ENCODE measurements around the gene APOBEC3B. TPM values are rescaled to one million over a fixed set of nuclear protein-coding genes. Genes with fewer than 3 reads are reported as not detected.
"Not testable (repeated sequence)": the region's sequence is repeated elsewhere in the genome, so short reads cannot be mapped to it uniquely, and the experiment has no call there.

APOBEC3B gene
- total and polyA plus RNA-seq, 2 experiments from 2014 or later = 4.1 to 10.6 TPM

DNA sequence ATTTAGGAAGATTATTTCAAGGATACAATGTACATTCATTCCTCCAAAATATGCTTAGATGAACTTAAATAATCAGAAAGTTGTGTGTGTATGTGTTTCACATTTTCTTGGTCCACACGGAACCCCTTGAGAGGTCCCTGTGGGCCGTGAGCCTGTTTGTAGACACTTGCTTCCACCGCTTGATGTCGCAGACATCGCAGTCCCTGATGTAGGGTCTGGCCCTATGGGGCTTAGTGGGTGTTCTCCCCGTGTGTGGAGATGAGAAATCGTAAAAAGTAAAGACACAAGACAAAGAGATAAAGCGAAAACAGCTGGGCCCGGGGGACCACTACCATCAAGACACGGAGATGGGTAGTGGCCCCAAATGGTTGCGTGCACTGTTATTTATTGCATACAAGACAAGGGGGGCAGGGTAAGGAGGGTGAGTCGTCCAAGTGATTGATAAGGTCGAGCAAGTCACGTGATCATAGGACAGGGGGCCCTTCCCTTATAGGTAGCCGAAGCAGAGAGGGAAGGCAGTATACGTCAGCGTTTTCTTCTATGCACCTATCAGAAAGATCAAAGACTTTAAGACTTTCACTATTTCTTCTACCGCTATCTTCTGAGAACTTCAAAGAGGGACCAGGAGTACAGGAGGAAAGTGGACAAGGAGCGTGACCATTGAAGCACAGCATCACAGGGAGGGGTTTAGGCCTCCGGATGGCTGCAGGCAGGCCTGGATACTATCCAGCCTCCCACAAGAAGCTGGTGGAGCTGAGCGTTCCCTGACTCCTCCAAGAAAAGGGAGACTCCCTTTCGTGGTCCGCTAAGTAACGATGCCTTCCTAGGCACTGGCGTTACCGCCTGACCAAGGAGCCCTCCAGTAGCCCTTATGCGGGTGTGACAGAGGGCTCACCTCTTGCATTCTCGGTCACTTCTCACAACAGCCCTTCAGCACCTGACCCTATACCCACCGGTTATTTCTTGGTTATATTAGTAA is 30.7 kb downstream of the APOBEC3B start:
- Histone ChIP-seq H3F3A (ENCODE audit: insufficient read depth) (no peaks in the 10 kb centered on the region), H3K9ac (no peak overlapping the region), H3K36me3 (ENCODE audit: low read depth) (no peaks in the 10 kb centered on the region), H3K9me2 (ENCODE audit: insufficient read depth) (no peaks in the 10 kb centered on the region), H3K4me3 (no peak overlapping the region), H3K27ac (no peak overlapping the region), H4K20me1 (ENCODE audit: insufficient read depth) (no peaks in the 10 kb centered on the region), H2AFZ (no peak overlapping the region), H3K4me2 (ENCODE audit: unreplicated experiment) (no peak overlapping the region), H3K27me3 (replicated peaks; ENCODE audit: insufficient read depth) (no peaks in the 10 kb centered on the region), H3K9me3 (ENCODE audit: low read depth) (no peaks in the 10 kb centered on the region), H3K4me1 (ENCODE audit: insufficient read depth) (no peaks in the 10 kb centered on the region), H3K79me2 (ENCODE audit: insufficient read depth) (peaks cover 23% of the 10 kb centered on the region)
- in situ Hi-C loops (cut with MboI) = loop anchor here (10.0 to 25.0 kb wide), 2 partner anchors 112 to 299 kb away; partner anchors contain the start of gene RPL3
- TF ChIP-seq EZH2phosphoT487 (IDR thresholded peaks at IDR 0.05; ENCODE audit: insufficient read depth, low read depth) (no peak), EZH2 (IDR thresholded peaks at IDR 0.05; ENCODE audit: insufficient read depth, poor library complexity, severe bottlenecking) (no peak)
- no peak for DNase-seq
- WGBS, 2 experiments (ENCODE audit: low coverage in 1 of 2, low lambda C conversion rate in 2 of 2, missing lambda C conversion rate in 2 of 2) = 78 to 81% methylated on average over 27 to 29 of the region's 29 CpGs

DNA sequence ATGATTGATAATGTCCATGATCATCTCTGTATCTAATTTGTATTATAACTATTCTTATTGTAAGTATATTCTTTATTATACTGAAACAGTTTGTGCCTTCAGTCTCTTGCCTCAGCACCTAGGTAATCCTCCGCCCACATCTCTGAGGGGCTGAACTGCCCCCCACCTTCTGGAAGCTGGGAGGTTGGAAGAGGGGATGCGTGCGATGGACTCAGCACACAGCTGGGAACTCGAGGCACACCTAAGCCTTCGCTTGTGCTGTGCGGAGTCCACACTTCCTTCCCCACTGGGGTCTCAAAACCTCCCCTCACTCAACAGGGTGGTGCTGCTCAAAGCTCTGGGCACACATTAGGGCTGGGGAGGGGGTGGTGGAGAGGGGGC is 31.4 kb downstream of the APOBEC3B start:
- H3K27ac ChIP-seq; H3K27me3 ChIP-seq (replicated peaks; ENCODE audit: insufficient read depth): not testable (repeated sequence)
- in situ Hi-C loops (cut with MboI) = loop anchor here (10.0 to 25.0 kb wide), 2 partner anchors 111 to 299 kb away; partner anchors contain the start of gene RPL3

DNA sequence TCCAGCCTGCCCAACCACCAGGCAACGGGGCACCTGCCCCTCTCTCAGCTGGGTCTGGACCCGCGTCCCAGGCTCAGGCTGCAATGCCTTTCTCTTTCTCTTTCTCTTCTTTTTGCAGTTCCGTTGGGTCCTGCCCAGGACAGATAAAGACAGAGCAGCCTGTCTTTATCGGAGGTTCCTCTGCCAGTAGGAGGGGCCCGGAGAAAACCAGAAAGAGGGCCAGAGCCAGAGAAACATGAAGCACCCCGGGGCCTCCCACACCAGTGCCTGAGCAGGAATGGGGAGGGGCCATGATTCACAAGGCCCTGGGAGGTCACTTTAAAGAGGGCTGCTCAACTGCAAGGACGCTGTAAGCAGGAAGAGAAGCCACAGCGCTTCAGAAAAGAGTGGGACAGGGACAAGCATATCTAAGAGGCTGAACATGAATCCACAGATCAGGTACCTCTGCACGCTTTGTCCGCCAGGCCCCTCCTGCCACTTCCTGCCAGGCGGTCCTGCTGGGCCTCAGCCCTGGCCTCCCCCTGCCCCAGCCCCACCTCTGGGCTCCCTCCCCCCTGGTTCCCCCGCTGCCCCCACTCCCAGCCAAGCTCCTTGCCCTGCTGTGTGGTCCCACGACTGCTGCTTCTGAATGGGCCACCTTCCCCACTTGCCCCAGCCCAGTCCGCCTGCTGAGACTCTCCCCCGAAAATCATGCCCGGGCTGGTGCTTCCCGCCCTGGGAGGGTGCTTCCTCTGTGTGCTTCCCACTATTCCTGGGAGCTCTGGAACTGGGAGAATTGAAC is 32.0 kb downstream of the APOBEC3B start, which contains the start of gene APOBEC3C:
Gene APOBEC3C (plus strand): TSS at position 316 of the 781 bp plus-strand sequence. CDS start 106 bp downstream, at position 422.
- peak within 1 kb of the TSS; percentile 57 for H3K27ac ChIP-seq
- DNase-seq = peak; percentile 92
- no peaks in the 10 kb centered on the region for H3K27me3 ChIP-seq (replicated peaks; ENCODE audit: insufficient read depth)
- peak within 1 kb of the TSS; percentile 83 for H3K9ac ChIP-seq
- TF ChIP-seq EZH2phosphoT487 (IDR thresholded peaks at IDR 0.05; ENCODE audit: insufficient read depth, low read depth) (no peak), EZH2 (IDR thresholded peaks at IDR 0.05; ENCODE audit: insufficient read depth, poor library complexity, severe bottlenecking) (no peak)
- H3K79me2 ChIP-seq (ENCODE audit: insufficient read depth) = peaks cover 23% of the 10 kb centered on the region
- in situ Hi-C loops (cut with MboI) = loop anchor here (10.0 to 25.0 kb wide), 2 partner anchors 111 to 298 kb away; partner anchors contain the start of gene RPL3
- H4K20me1 ChIP-seq (ENCODE audit: insufficient read depth) = no peaks in the 10 kb centered on the region
- no peaks in the 10 kb centered on the region for H3K9me3 ChIP-seq (ENCODE audit: low read depth)
- peaks cover 5% of the 10 kb centered on the region; the same call in 1 of the 2 replicates for H3F3A ChIP-seq (ENCODE audit: insufficient read depth)
- H3K4me2 ChIP-seq (ENCODE audit: unreplicated experiment) = peak within 1 kb of the TSS; percentile 97
- H3K4me3 ChIP-seq = peak within 1 kb of the TSS; percentile 83
- 1 to 4% methylated on average over 15 to 17 of the region's 18 CpGs for WGBS, 2 experiments (ENCODE audit: low coverage in 1 of 2, low lambda C conversion rate in 2 of 2, missing lambda C conversion rate in 2 of 2)
- H3K9me2 ChIP-seq (ENCODE audit: insufficient read depth) = no peaks in the 10 kb centered on the region
- H2AFZ ChIP-seq = peak within 1 kb of the TSS; percentile 80
- H3K36me3 ChIP-seq (ENCODE audit: low read depth) = no peaks in the 10 kb centered on the region
- H3K4me1 ChIP-seq (ENCODE audit: insufficient read depth) = no peaks in the 10 kb centered on the region

More for the DNA sequence above, 31.4 kb downstream of the APOBEC3B start:
- not testable (repeated sequence) for H3K9me2 ChIP-seq (ENCODE audit: insufficient read depth); H3K4me1 ChIP-seq (ENCODE audit: insufficient read depth); H3K9me3 ChIP-seq (ENCODE audit: low read depth); H4K20me1 ChIP-seq (ENCODE audit: insufficient read depth); H3F3A ChIP-seq (ENCODE audit: insufficient read depth); DNase-seq; H3K36me3 ChIP-seq (ENCODE audit: low read depth)
- Histone ChIP-seq H3K4me2 (ENCODE audit: unreplicated experiment) (peak overlapping the region; percentile 97), H3K4me3 (peak overlapping the region; percentile 83), H3K79me2 (ENCODE audit: insufficient read depth) (peaks cover 23% of the 10 kb centered on the region), H3K9ac (peak overlapping the region; percentile 83), H2AFZ (peak overlapping the region; percentile 80)
- 75 to 80% methylated on average over 6 of the region's 6 CpGs for WGBS, 2 experiments (ENCODE audit: low coverage in 1 of 2, low lambda C conversion rate in 2 of 2, missing lambda C conversion rate in 2 of 2)

DNA sequence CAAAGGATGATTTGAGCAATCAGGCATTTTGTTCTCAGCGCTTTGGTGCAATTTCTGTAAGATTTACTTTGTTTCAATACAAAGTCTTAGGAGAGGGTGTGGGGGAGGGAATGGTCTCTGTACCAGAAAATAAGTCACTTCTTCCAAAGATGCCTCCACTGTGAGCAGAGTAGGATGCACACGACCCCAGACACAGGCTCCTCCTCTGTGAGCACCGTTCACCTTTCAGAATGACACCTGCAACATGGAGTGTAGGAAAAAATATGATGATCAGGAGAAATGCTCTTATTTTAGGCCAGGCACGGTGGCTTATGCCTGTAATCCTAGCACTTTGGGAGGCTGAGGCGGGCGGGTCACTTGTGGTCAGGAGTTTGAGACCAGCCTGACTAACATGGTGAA is 32.6 kb downstream of the APOBEC3B start:
- H2AFZ ChIP-seq = peak overlapping the region; percentile 80
- H3K4me1 ChIP-seq (ENCODE audit: insufficient read depth); H3F3A ChIP-seq (ENCODE audit: insufficient read depth); H4K20me1 ChIP-seq (ENCODE audit: insufficient read depth); H3K36me3 ChIP-seq (ENCODE audit: low read depth); H3K9me2 ChIP-seq (ENCODE audit: insufficient read depth); H3K9me3 ChIP-seq (ENCODE audit: low read depth); H3K27me3 ChIP-seq (replicated peaks; ENCODE audit: insufficient read depth): not testable (repeated sequence)
- peak overlapping the region; percentile 57 for H3K27ac ChIP-seq
- peak overlapping the region; percentile 83 for H3K4me3 ChIP-seq
- H3K4me2 ChIP-seq (ENCODE audit: unreplicated experiment) = peak overlapping the region; percentile 97
- peak; percentile 41 for DNase-seq
- H3K9ac ChIP-seq = peak overlapping the region; percentile 83
- 31 to 33% methylated on average over 6 of the region's 6 CpGs for WGBS, 2 experiments (ENCODE audit: low coverage in 1 of 2, low lambda C conversion rate in 2 of 2, missing lambda C conversion rate in 2 of 2)
- in situ Hi-C loops (cut with MboI) = loop anchor here (10.0 to 25.0 kb wide), 2 partner anchors 110 to 298 kb away; partner anchors contain the start of gene RPL3
- peaks cover 23% of the 10 kb centered on the region for H3K79me2 ChIP-seq (ENCODE audit: insufficient read depth)

All from GM23248 (cell line).